Ishikawa (cell line): Measurements from ENCODE around the gene PADI6.

Source experiments
- CEBPB ChIP-seq: IDR thresholded peaks from 2 replicates; pipeline ENCODE4 v1.6.1; 2012
- EP300 ChIP-seq: IDR thresholded peaks from 2 replicates; pipeline ENCODE4 v1.6.1; 2012; ENCODE audit warnings: borderline replicate concordance
- TAF1 ChIP-seq: IDR thresholded peaks from 2 replicates; pipeline ENCODE4 v1.6.1; 2012; ENCODE audit warnings: low read depth, mild to moderate bottlenecking
- TCF12 ChIP-seq: IDR thresholded peaks from 2 replicates; pipeline ENCODE4 v1.6.1; 2012; ENCODE audit warnings: low read depth
- TEAD4 ChIP-seq: IDR thresholded peaks from 2 replicates; pipeline ENCODE4 v1.6.1; 2012
- TF ChIP-seq, protein P1 (sequence below): IDR thresholded peaks from 2 replicates; pipeline ENCODE4 v1.6.1; 2012

DNA sequence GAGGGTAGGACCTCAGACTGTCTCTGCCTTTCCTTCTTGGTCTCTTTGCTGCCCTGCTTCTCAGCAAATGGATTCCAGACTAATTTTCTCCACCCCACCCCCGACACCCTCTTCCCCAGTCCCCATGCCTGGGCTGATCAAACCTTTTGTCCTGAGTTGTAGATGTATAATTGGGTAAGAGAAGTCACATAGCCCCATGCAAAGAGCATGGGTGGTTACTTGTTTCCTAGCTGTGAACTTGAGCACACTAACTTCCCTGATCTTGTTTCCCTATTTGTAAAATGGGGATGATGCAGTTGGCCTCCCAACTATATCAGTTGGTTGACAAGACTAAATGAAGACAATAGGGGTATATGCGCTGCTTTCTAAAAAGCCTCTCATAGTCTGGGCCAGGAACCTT, 9.2 kb downstream of the PADI6 start:
- TF ChIP-seq TEAD4 = no peak
- no peak for TF ChIP-seq TCF12
- TF ChIP-seq, protein P1, sequence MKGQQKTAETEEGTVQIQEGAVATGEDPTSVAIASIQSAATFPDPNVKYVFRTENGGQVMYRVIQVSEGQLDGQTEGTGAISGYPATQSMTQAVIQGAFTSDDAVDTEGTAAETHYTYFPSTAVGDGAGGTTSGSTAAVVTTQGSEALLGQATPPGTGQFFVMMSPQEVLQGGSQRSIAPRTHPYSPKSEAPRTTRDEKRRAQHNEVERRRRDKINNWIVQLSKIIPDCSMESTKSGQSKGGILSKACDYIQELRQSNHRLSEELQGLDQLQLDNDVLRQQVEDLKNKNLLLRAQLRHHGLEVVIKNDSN = no peak
- no peak for TF ChIP-seq TAF1
- no peak for TF ChIP-seq CEBPB
- no peak for TF ChIP-seq EP300
